ENCODE measurements around the gene FDCSP.

DNA sequence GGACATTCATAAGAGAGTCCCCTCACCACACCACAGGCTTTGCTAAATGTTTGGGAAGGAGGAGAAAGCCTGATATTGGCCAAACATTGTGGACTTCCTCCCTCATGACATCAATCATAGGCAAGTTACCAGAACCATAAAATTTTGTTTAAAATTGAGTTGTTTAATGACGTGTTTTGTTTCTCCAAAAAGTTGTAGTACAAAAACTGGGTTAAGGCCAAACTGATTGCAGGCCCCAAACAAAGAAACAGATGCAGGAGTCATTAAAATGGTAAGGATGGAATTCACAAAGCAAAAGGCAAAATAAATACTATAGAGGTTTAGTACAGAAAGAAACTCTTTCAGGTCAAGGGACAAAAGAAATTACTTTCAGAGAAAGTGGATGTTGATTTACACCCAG is 34.3 kb upstream of the FDCSP start:
- TF ChIP-seq EZH2 (IDR thresholded peaks at IDR 0.05; ENCODE audit: insufficient read depth, low read length) (no peak), CTCF (IDR thresholded peaks at IDR 0.05; ENCODE audit: insufficient read depth, low read depth, low read length) (no peak)
